SIG-M5 treated with dmso at 0.1 percent for 504 hours (cell line): Measurements from ENCODE around the gene IDH3G.

Experiments
- DNase-seq: peaks from one replicate; lab custom pipeline; 2025; ENCODE audit not compliant: unreplicated experiment; lab: John Stamatoyannopoulos, UW

Gene IDH3G

DNA sequence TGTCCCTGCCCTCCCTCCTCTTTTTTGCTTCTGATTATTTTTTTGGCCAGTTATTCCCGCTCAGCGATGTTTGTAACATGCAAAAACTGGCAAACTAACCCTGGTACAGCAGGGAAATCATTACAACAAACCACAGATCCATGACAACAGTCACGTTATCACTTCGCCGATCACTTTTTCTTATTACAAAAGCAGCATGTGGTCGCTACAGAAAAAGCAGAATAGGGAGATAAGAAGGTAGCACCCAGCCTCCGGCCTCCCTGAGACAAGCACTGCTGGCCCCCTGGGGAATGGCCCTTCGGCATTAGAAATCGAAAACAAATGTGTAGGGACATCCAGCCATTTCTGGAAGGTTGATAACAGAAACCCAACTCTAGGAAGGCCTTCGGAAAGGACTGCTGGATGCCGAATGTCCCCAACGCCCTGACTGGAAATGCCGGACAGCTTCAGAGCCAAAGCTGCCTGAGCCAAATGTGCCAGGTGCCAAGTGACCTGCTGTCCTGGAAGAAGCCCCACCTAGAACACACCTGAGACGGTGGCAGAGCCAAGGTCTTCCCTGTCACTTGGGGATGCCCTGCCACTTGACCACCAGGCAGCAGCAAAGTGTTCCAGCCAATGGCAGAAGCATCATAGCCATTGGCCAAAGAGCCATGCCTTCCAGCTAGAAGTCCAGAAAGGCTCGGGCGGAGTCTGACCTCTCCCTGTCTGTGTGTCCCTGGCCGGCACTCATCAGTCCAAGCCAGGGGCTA lies 2.9 kb downstream of the IDH3G start:
- DNase-seq: no peak

DNA sequence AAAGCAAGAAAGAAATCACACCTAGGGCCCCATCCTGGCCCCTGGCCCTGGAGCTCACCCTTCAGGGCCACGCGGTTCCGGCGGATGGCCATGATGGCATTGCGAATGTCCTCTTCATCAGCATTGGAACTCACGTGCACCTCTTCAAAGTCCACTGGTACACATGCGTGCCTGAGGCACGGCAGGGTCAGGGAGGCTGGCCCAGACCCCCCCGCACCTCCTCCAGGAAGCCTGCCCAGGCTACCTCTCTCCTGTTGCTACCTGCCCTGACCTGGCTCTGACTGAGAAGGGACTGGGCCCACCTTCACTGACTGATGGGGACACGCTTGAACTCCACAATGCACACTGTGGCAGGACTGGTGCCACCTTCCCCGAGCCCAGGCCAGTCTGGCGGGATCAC lies 4.5 kb downstream of the IDH3G start:
- no peak for DNase-seq

- no peak for DNase-seq
These were observed 7.5 kb downstream of the IDH3G start for GRCh38 chrX:153786669-153787068.

- no peak for DNase-seq
These were observed 9.7 kb downstream of the IDH3G start for GRCh38 chrX:153784325-153784967.

- no peak for DNase-seq
These were observed 10.7 kb downstream of the IDH3G start for GRCh38 chrX:153783378-153784013.

- DNase-seq: no peak
These were observed 11.3 kb downstream of the IDH3G start for GRCh38 chrX:153782871-153783270.

- no peak for DNase-seq
These were observed 11.9 kb downstream of the IDH3G start for GRCh38 chrX:153782313-153782712.

- no peak for DNase-seq
These were observed 12.6 kb downstream of the IDH3G start for GRCh38 chrX:153781428-153782047.

GRCh38 chrX:153780678-153781427 lies 13.3 kb downstream of the IDH3G start, which contains the start of gene SRPK3:
SRPK3 (plus strand) TSS chrX:153781041; CDS start chrX:153781087, 46 bp downstream.
- no peak for DNase-seq

GRCh38 chrX:153779891-153780677 lies 14.1 kb downstream of the IDH3G start:
- DNase-seq: no peak

GRCh38 chrX:153778684-153779101 lies 15.5 kb downstream of the IDH3G start:
- DNase-seq: no peak

DNA sequence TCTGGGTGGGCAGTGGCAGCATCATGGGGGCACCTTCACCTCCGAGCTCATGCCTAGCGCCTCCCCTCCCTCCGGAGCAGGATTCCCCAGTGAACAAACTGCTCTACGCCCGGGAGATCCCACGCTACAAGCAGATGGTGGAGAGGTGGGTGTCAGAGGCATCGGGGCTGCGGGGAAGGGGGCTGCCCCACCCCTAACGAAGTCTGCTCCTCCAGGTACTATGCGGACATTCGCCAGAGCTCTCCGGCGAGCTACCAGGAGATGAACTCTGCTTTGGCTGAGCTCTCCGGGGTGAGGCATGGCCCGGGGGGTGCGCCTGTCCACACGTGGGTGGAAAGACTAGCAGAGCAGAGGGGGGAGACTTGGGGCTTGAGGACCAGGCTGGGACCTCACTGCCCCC lies 16.0 kb downstream of the IDH3G start:
- no peak for DNase-seq

- DNase-seq: no peak
These were observed 16.7 kb downstream of the IDH3G start for GRCh38 chrX:153777261-153778090.

DNA sequence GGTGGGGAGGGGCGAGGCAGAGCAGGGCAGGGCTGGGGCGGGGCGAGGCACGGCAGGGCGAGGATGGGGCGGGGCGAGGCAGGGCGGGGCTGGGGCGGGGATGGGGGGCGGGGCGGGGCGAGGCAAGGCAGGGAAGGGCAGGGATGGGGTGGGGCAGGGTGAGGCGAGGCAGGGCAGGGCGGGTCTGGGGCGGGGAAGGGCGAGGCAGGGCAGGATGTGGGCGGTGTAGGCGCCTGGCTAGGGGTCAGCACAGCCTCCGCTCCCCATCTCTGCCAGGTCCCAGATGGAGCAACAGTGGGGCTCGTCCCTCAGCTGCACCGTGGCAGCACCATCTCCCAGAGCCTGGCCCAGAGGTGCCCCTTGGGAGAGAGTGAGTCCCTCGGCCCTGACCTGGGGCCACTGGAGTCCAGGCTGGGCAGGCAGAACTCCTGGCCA lies 17.5 kb downstream of the IDH3G start:
- no peak for DNase-seq

DNA sequence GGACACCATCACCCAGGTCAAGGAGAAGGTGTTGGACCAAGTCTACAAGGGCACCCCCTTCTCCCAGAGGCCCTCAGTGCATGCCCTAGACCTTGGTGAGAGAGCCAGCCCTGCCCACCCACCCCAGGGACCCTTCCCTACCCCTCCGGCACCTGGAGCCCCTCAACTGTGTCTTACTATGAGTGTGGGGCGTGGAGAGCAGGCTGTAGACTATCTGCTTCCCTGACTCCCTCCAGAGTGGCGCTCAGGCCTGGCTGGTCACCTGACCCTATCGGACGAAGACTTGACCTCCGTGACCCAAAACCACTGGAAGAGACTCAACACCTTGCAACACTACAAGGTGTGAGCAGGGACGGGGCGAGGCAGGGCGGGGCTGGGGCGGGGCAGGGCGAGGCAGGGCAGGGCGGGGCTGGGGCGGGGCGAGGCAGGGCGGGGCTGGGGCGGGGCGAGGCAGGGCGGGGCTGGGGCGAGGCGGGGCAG lies 18.0 kb downstream of the IDH3G start:
- DNase-seq: no peak

DNA sequence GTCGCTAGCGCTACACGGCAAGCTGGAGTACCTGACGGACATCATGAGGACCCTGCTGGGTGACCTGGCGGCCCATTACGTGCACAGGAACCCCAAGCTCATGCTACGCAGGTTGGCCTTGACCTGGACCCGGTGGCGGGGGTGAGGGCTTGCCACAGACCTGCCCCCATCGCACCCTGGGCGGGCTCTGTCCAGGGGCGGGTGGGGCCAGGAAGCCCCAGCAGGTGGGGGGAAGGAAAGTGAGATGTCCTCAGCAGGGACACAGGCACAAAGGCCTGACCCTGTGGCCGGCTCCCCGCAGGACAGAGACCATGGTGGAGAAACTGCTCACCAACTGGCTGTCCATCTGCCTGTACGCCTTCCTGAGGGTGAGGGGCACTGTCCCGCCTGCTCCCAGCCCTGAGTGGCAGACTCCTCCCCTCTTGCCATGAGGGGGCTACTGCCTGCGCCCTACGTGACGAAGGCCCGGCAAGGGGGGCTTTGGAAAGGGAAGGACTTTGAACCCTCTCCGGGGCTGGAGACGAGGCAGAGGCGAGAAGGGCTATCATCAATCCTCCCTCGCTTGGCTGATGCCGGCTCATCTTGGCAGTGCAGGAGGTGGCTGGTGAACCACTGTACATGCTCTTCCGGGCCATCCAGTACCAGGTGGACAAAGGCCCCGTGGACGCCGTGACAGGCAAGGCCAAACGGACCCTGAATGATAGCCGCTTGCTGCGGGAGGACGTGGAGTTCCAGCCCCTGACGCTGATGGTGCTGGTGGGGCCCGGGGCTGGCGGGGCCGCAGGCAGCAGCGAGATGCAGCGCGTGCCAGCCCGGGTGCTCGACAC lies 18.7 kb downstream of the IDH3G start:
- DNase-seq: no peak

DNA sequence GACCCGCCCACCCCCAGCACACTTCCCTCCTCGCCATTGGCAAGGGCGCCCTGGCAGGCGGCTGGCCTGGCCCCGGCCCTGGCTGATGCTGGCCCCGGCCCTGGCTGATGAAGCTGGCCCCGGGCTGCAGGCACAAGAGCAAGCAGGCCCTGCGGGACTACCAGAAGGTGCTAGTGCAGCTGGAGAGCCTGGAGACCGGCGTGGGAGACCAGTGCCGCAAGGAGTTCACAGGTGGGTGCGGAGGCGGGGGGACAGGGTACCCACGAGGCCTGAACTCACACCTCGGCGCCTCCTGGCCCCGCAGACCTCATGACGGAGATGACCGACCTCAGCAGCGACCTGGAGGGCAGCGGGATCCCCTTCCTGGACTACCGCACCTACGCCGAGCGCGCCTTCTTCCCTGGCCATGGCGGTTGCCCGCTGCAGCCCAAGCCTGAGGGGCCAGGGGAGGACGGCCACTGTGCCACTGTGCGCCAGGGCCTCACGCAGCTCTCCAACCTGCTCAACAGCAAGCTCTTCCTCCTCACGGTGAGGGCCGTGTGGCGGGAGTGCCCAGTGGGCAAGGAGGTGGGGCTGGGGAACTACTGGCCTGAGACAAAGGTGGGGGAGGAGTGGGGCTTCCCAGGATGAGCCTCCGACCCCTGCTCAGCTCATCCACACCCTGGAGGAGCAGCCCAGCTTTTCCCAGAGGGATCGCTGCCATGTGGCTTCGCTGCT lies 19.4 kb downstream of the IDH3G start:
- DNase-seq: no peak
